ENCODE data around the gene COP1. TPM values are rescaled to one million over a fixed set of nuclear protein-coding genes. Genes with fewer than 3 reads are reported as not detected.

The COP1 gene
- polyA plus RNA-seq, 3 donors = 44.0 to 74.2 (median 68.6) TPM

- DNase-seq = no peak
- no peak overlapping the region for H2AFZ ChIP-seq (ENCODE audit: insufficient read depth, low read depth, low read length, poor library complexity, severe bottlenecking)
- H3K4me1 ChIP-seq (ENCODE audit: control insufficient read depth in 1 of 2, insufficient read depth in 2 of 2, low read length in 2 of 2) = peaks cover 15 to 51% of the 10 kb centered on the region in 2 donors
- H3K36me3 ChIP-seq (replicated peaks in 1 of 2; ENCODE audit: control insufficient read depth in 1 of 2, insufficient read depth in 2 of 2, low read length in 2 of 2) = no peaks in the 10 kb centered on the region
- Mint-ChIP-seq H3K9me3 (no peaks in the 10 kb centered on the region), H3K27me3 (ENCODE audit: low read depth in 3 of 3) (no peaks in the 10 kb centered on the region), H3K27ac (peak overlapping the region in 6 of 7 donors; percentile 20 to 85 (median 56)), H3K4me1 (peaks cover 72% of the 10 kb centered on the region), H3K36me3 (peaks cover 0 to 8% of the 10 kb centered on the region in 2 donors), H3K4me3 (peak overlapping the region in 1 of 2 donors; percentile 49)
- H3K9ac ChIP-seq (ENCODE audit: insufficient read depth, low read length, poor library complexity, severe bottlenecking) = no peak overlapping the region
- intact Hi-C loops (cut with micrococcal nuclease) = no loop called here
- no CpG with 5 or more reads among the region's 3 CpGs for WGBS (ENCODE audit: insufficient coverage)
- H3K9me3 ChIP-seq (replicated peaks in 1 of 2; ENCODE audit: control insufficient read depth in 1 of 2, insufficient read depth in 1 of 2, low read length in 2 of 2) = no peaks in the 10 kb centered on the region
- peaks cover 98% of the 10 kb centered on the region for H4K20me1 ChIP-seq (ENCODE audit: insufficient read depth, low read length)
- TF ChIP-seq CTCF (IDR thresholded peaks at IDR 0.05) = no peak
- H3K4me3 ChIP-seq (replicated peaks in 1 of 3; ENCODE audit: low read depth in 2 of 3, low read length in 3 of 3) = no peak overlapping the region
- H3K79me2 ChIP-seq (ENCODE audit: insufficient read depth, low read length) = peaks cover 100% of the 10 kb centered on the region
- H3K27ac ChIP-seq (ENCODE audit: low read depth in 1 of 2, low read length in 2 of 2) = peak overlapping the region in 1 of 2 donors; percentile 74
- H3K4me2 ChIP-seq (replicated peaks; ENCODE audit: extremely low read depth, low read length, poor library complexity, severe bottlenecking) = peak overlapping the region; percentile 23
- H3K27me3 ChIP-seq (ENCODE audit: control insufficient read depth in 2 of 2, insufficient read depth in 2 of 2, low read length in 2 of 2) = no peaks in the 10 kb centered on the region
Observed at GRCh38 chr1:176193663-176194062, 13.4 kb downstream of the COP1 start.

GRCh38 chr1:176193023-176193422, 14.1 kb downstream of the COP1 start:
- Histone ChIP-seq H3K4me3 (replicated peaks in 1 of 3; ENCODE audit: low read depth in 2 of 3, low read length in 3 of 3) (no peak overlapping the region), H2AFZ (ENCODE audit: insufficient read depth, low read depth, low read length, poor library complexity, severe bottlenecking) (no peak overlapping the region), H3K27me3 (ENCODE audit: control insufficient read depth in 2 of 2, insufficient read depth in 2 of 2, low read length in 2 of 2) (no peaks in the 10 kb centered on the region), H3K36me3 (replicated peaks in 1 of 2; ENCODE audit: control insufficient read depth in 1 of 2, insufficient read depth in 2 of 2, low read length in 2 of 2) (no peaks in the 10 kb centered on the region), H3K4me1 (ENCODE audit: control insufficient read depth in 1 of 2, insufficient read depth in 2 of 2, low read length in 2 of 2) (peaks cover 15 to 51% of the 10 kb centered on the region in 2 donors), H3K79me2 (ENCODE audit: insufficient read depth, low read length) (peaks cover 100% of the 10 kb centered on the region), H3K27ac (ENCODE audit: low read depth in 1 of 2, low read length in 2 of 2) (peak overlapping the region in 1 of 2 donors; percentile 3), H3K9me3 (replicated peaks in 1 of 2; ENCODE audit: control insufficient read depth in 1 of 2, insufficient read depth in 1 of 2, low read length in 2 of 2) (no peaks in the 10 kb centered on the region), H3K9ac (ENCODE audit: insufficient read depth, low read length, poor library complexity, severe bottlenecking) (no peak overlapping the region), H4K20me1 (ENCODE audit: insufficient read depth, low read length) (peaks cover 100% of the 10 kb centered on the region), H3K4me2 (replicated peaks; ENCODE audit: extremely low read depth, low read length, poor library complexity, severe bottlenecking) (no peak overlapping the region)
- no peaks in the 10 kb centered on the region for H3K27me3 Mint-ChIP-seq (ENCODE audit: low read depth in 3 of 3)
- peaks cover 0 to 6% of the 10 kb centered on the region in 2 donors for H3K36me3 Mint-ChIP-seq
- no CpG with 5 or more reads among the region's 1 CpG for WGBS (ENCODE audit: insufficient coverage)
- TF ChIP-seq CTCF (IDR thresholded peaks at IDR 0.05) = no peak
- intact Hi-C loops (cut with micrococcal nuclease) = no loop called here
- H3K27ac Mint-ChIP-seq = peak overlapping the region in 1 of 7 donors; percentile 39
- DNase-seq = no peak
- H3K4me3 Mint-ChIP-seq = no peak overlapping the region
- peaks cover 73% of the 10 kb centered on the region for H3K4me1 Mint-ChIP-seq
- no peaks in the 10 kb centered on the region for H3K9me3 Mint-ChIP-seq

Data from CD14-positive monocyte (primary cell).